IMR-90 (cell line): ENCODE data around the gene SYVN1. TPM values are rescaled to one million over a fixed set of nuclear protein-coding genes. Genes with fewer than 3 reads are reported as not detected.
A peak's percentile ranks its signal among the peaks of the same experiment; 100 is the strongest.

ENCODE experiments used
- ATAC-seq: fragments of 200-7000 bp; cut with Tn5 transposase; 2 replicates; pipeline ENCODE4 v1.9.1; 2020; ENCODE audit warnings: low read depth, mild to moderate bottlenecking, moderate library complexity
- BruUV-seq: library from RNA; stranded (reverse); fragments of 400-500 nt; replicated peaks from 2 replicates; lab custom pipeline; 2021; lab: Mats Ljungman, UMichigan
- CTCF ChIA-PET: fragments of 300-600 bp; formaldehyde crosslinking; extraction: SDS; loops from one replicate; lab custom pipeline; 2021; ENCODE audit warnings: antibody characterized with exemption; lab: Yijun Ruan, JAX
- POLR2A ChIA-PET: fragments of 300-600 bp; sonication (Branson Sonifier 250); formaldehyde crosslinking; loops from one replicate; lab custom pipeline; 2022; ENCODE audit warnings: antibody characterized with exemption; ENCODE audit not compliant: unreplicated experiment; lab: Charles Lee
- DNase-seq: peaks from one replicate; pipeline ENCODE4 v3.0.0; 2013
- H2AFZ ChIP-seq: replicated peaks from 2 replicates; pipeline ENCODE3; 2013; ENCODE audit warnings: low read length, mild to moderate bottlenecking; ENCODE audit not compliant: poor library complexity
- H2AK5ac ChIP-seq: 2 replicates; pipeline ENCODE4 v1.6.1; 2013; ENCODE audit warnings: low read depth, low read length, inconsistent platforms
- H2AK9ac ChIP-seq: replicated peaks from 2 replicates; pipeline ENCODE3; 2013; ENCODE audit warnings: mild to moderate bottlenecking, low read depth, low read length, moderate library complexity; ENCODE audit not compliant: poor library complexity
- H2BK120ac ChIP-seq: 2 replicates; pipeline ENCODE4 v1.6.1; 2013; ENCODE audit warnings: low read depth, low read length, inconsistent platforms
- H2BK15ac ChIP-seq: 3 replicates; pipeline ENCODE4 v1.6.1; 2013; ENCODE audit warnings: low read depth, low read length, inconsistent platforms
- H2BK20ac ChIP-seq: 2 replicates; pipeline ENCODE4 v1.6.1; 2013; ENCODE audit warnings: low read depth, mild to moderate bottlenecking, inconsistent platforms, low read length, moderate library complexity
- H2BK5ac ChIP-seq: 2 replicates; pipeline ENCODE4 v1.6.1; 2013; ENCODE audit warnings: mild to moderate bottlenecking, low read depth, low read length, inconsistent platforms; ENCODE audit not compliant: poor library complexity, severe bottlenecking
- H3K14ac ChIP-seq: replicated peaks from 2 replicates; pipeline ENCODE4 v1.6.1; 2013; ENCODE audit warnings: low read depth, low read length, inconsistent platforms
- H3K18ac ChIP-seq: 2 replicates; pipeline ENCODE4 v1.6.1; 2013; ENCODE audit warnings: low read depth, low read length, control low read depth
- H3K23ac ChIP-seq: 2 replicates; pipeline ENCODE4 v1.6.1; 2013; ENCODE audit warnings: low read depth, low read length, inconsistent platforms
- H3K27ac ChIP-seq: 2 replicates; pipeline ENCODE4 v1.5.1; 2013; ENCODE audit warnings: mild to moderate bottlenecking, control low read depth, low read length; ENCODE audit not compliant: insufficient read depth
- H3K27me3 ChIP-seq: 2 replicates; pipeline ENCODE4 v1.6.1; 2013; ENCODE audit warnings: low read length; ENCODE audit not compliant: control insufficient read depth, insufficient read depth
- H3K36me3 ChIP-seq: 2 replicates; pipeline ENCODE4 v1.6.1; 2013; ENCODE audit warnings: low read length, mixed read lengths; ENCODE audit not compliant: control insufficient read depth, insufficient read depth
- H3K4ac ChIP-seq: 2 replicates; pipeline ENCODE4 v1.6.1; 2013; ENCODE audit warnings: low read depth, low read length, inconsistent platforms
- H3K4me1 ChIP-seq: 2 replicates; pipeline ENCODE4 v1.6.1; 2013; ENCODE audit warnings: low read length, mixed read lengths; ENCODE audit not compliant: control insufficient read depth, insufficient read depth
- H3K4me2 ChIP-seq: 2 replicates; pipeline ENCODE4 v1.6.1; 2013; ENCODE audit warnings: low read depth, mild to moderate bottlenecking, control low read depth, low read length, moderate library complexity
- H3K4me3 ChIP-seq: 2 replicates; pipeline ENCODE4 v1.5.1; 2013; ENCODE audit warnings: low read depth, mild to moderate bottlenecking, control low read depth, low read length, moderate library complexity; ENCODE audit not compliant: insufficient read depth
- H3K56ac ChIP-seq: 2 replicates; pipeline ENCODE4 v1.6.1; 2013; ENCODE audit warnings: low read length, inconsistent platforms; ENCODE audit not compliant: insufficient read depth; ENCODE audit errors: extremely low read depth
- H3K79me1 ChIP-seq, 2 experiments: 2 replicates each; pipeline ENCODE4 v1.6.1; 2013; ENCODE audit warnings: low read length in 2 of 2, inconsistent platforms in 1 of 2, low read depth in 1 of 2
- H3K9ac ChIP-seq: 2 replicates; pipeline ENCODE4 v1.6.1; 2013; ENCODE audit warnings: low read depth, low read length, control low read depth
- H3K9me1 ChIP-seq: 2 replicates; pipeline ENCODE4 v1.6.1; 2013; ENCODE audit warnings: low read length, inconsistent platforms; ENCODE audit not compliant: insufficient read depth
- H3K9me3 ChIP-seq: 2 replicates; pipeline ENCODE4 v1.6.1; 2013; ENCODE audit warnings: low read length; ENCODE audit not compliant: control insufficient read depth, insufficient read depth
- H4K20me1 ChIP-seq: 2 replicates; pipeline ENCODE4 v1.6.1; 2013; ENCODE audit warnings: low read length, inconsistent platforms; ENCODE audit not compliant: insufficient read depth
- H4K5ac ChIP-seq: 2 replicates; pipeline ENCODE4 v1.6.1; 2013; ENCODE audit warnings: mild to moderate bottlenecking, low read depth, low read length, control low read depth
- H4K8ac ChIP-seq, 2 experiments: 2 replicates each; pipeline ENCODE4 v1.6.1; 2013; ENCODE audit warnings: low read depth in 2 of 2, low read length in 2 of 2, control low read depth in 1 of 2, inconsistent platforms in 1 of 2
- H4K91ac ChIP-seq: 2 replicates; pipeline ENCODE4 v1.6.1; 2013; ENCODE audit warnings: low read depth, low read length, inconsistent platforms; ENCODE audit not compliant: insufficient read depth
- BHLHE40 ChIP-seq: fragments of 150-350 bp; IDR thresholded peaks from 2 replicates; pipeline ENCODE4 v1.6.1; 2016; ENCODE audit warnings: mild to moderate bottlenecking, low read depth, low read length
- CEBPB ChIP-seq: IDR thresholded peaks from 2 replicates; pipeline ENCODE4 v1.6.1; 2012; ENCODE audit warnings: low read depth, low read length, improper control_type of control experiment
- CHD1 ChIP-seq: IDR thresholded peaks from 2 replicates; pipeline ENCODE4 v1.6.1; 2012; ENCODE audit warnings: low read depth, low read length, improper control_type of control experiment
- CTCF ChIP-seq: conservative IDR thresholded peaks from 2 replicates; pipeline ENCODE4 v1.5.1; 2012; ENCODE audit warnings: mild to moderate bottlenecking, low read depth, low read length, improper control_type of control experiment
- ELK1 ChIP-seq: fragments of 150-350 bp; IDR thresholded peaks from 2 replicates; pipeline ENCODE4 v1.6.1; 2016; ENCODE audit warnings: low read depth, mild to moderate bottlenecking, low read length, moderate library complexity, borderline replicate concordance
- FOS ChIP-seq: fragments of 150-350 bp; IDR thresholded peaks from 2 replicates; pipeline ENCODE4 v1.6.1; 2016; ENCODE audit warnings: low read depth, low read length
- MAFK ChIP-seq: IDR thresholded peaks from 2 replicates; pipeline ENCODE4 v1.6.1; 2012; ENCODE audit warnings: low read depth, low read length, improper control_type of control experiment
- MAZ ChIP-seq: IDR thresholded peaks from 2 replicates; pipeline ENCODE4 v1.6.1; 2012; ENCODE audit warnings: low read depth, mild to moderate bottlenecking, low read length, improper control_type of control experiment, moderate library complexity, borderline replicate concordance
- MXI1 ChIP-seq: IDR thresholded peaks from 2 replicates; pipeline ENCODE4 v1.6.1; 2012; ENCODE audit warnings: low read depth, mild to moderate bottlenecking, low read length, moderate library complexity, borderline replicate concordance
- NFE2L2 ChIP-seq: fragments of 150-350 bp; IDR thresholded peaks from 2 replicates; pipeline ENCODE4 v1.6.1; 2016; ENCODE audit warnings: low read depth, mild to moderate bottlenecking, low read length
- POLR2A ChIP-seq: IDR thresholded peaks from 2 replicates; pipeline ENCODE4 v1.6.1; 2012; ENCODE audit warnings: mild to moderate bottlenecking, low read depth, low read length
- RCOR1 ChIP-seq: IDR thresholded peaks from 2 replicates; pipeline ENCODE4 v1.6.1; 2012; ENCODE audit warnings: mild to moderate bottlenecking, low read length, improper control_type of control experiment; ENCODE audit not compliant: insufficient replicate concordance
- RFX5 ChIP-seq: IDR thresholded peaks from 2 replicates; pipeline ENCODE4 v1.8.0; 2012; ENCODE audit warnings: low read depth, mild to moderate bottlenecking, low read length, moderate library complexity
- SMC3 ChIP-seq: fragments of 150-350 bp; IDR thresholded peaks from 2 replicates; pipeline ENCODE4 v1.6.1; 2016; ENCODE audit warnings: low read depth, mild to moderate bottlenecking, antibody characterized with exemption, low read length, moderate library complexity
- USF2 ChIP-seq: fragments of 150-350 bp; IDR thresholded peaks from 2 replicates; pipeline ENCODE4 v1.6.1; 2017; ENCODE audit warnings: mild to moderate bottlenecking, antibody characterized with exemption, low read length, low read depth
- WGBS, 2 experiments: methylation state at CpG; one replicate each; pipeline versions ENCODE4 v1.1.5 to v1.1.7; 2013; ENCODE audit warnings: missing lambda C conversion rate in 2 of 2; ENCODE audit not compliant: insufficient read length in 1 of 2; ENCODE audit errors: extremely low coverage in 2 of 2; 5-methylcytosine and 5-hydroxymethylcytosine counted together
- dilution Hi-C: fragments of 300-500 bp; cut with HindIII; formaldehyde crosslinking; loops from one replicate; pipeline ENCODE4 v1.14.3; 2018; ENCODE audit warnings: low sequenced_read_pairs; ENCODE audit not compliant: unreplicated experiment
- in situ Hi-C: fragments of 300-500 bp; cut with MboI; formaldehyde crosslinking; loops from 3 replicates; pipeline ENCODE4 v1.14.3; 2019; ENCODE audit warnings: low sequenced_read_pairs, inconsistent platforms, mixed read lengths
- intact Hi-C: fragments of 100-400 bp; cut with micrococcal nuclease; formaldehyde crosslinking; loops from 2 replicates; pipeline ENCODE4 v1.10.0; 2022
- polyA plus RNA-seq, 3 experiments: library from polyadenylated mRNA; depleted of rRNA; stranded (reverse); fragments of >200 nt; gene quantifications; 2 replicates each; pipeline ENCODE4 v1.2.3, GENCODE V29; 2012; ENCODE audit warnings: low replicate concordance in 1 of 3
- total RNA-seq: library from RNA; depleted of rRNA; stranded (reverse); fragments of >200 nt; gene quantifications from 2 replicates; pipeline ENCODE4 v1.2.3, GENCODE V29; 2012

SYVN1 gene
- total and polyA plus RNA-seq, 2 of the 4 experiments (the other 2 are of a cell fraction), result 9.5 to 52.9 TPM

GRCh38 chr11:65148657-65149056 lies 14.3 kb upstream of the SYVN1 start:
- H2AK9ac ChIP-seq, result no peak overlapping the region
- H4K8ac ChIP-seq, result no peak overlapping the region
- no peak for TF ChIP-seq MAZ
- no peak for TF ChIP-seq NFE2L2
- no peak for TF ChIP-seq MXI1
- no peak for TF ChIP-seq RCOR1
- no peak for TF ChIP-seq SMC3
- TF ChIP-seq ELK1, result no peak
- TF ChIP-seq CEBPB, result no peak
- no peak for TF ChIP-seq MAFK
- no peak for TF ChIP-seq CHD1
- no peak for TF ChIP-seq BHLHE40
- no peak for TF ChIP-seq FOS
- TF ChIP-seq CTCF, result no peak
- TF ChIP-seq USF2, result no peak
- no peak for TF ChIP-seq RFX5
- no peak for TF ChIP-seq POLR2A
- no CpG with 5 or more reads among the region's 5 CpGs for WGBS, 2 experiments
- peak overlapping the region; percentile 51 for H2AFZ ChIP-seq
- no peaks in the 10 kb centered on the region for H3K79me1 ChIP-seq
- no peaks in the 10 kb centered on the region for H3K36me3 ChIP-seq
- ATAC-seq (no peak), DNase-seq (no peak)
- peaks cover 12% of the 10 kb centered on the region for H3K27me3 ChIP-seq
- H2BK120ac ChIP-seq, result no peak overlapping the region
- H3K4ac ChIP-seq, result no peak overlapping the region
- no peak overlapping the region for H3K56ac ChIP-seq
- no peak overlapping the region for H3K18ac ChIP-seq
- H4K5ac ChIP-seq, result no peak overlapping the region
- H4K91ac ChIP-seq, result no peak overlapping the region
- no peak overlapping the region for H2BK5ac ChIP-seq
- no peak overlapping the region for H3K4me3 ChIP-seq
- CTCF ChIA-PET, result no interaction called here
- no peaks in the 10 kb centered on the region for H3K9me1 ChIP-seq
- POLR2A ChIA-PET, result no interaction called here
- no peak overlapping the region for H3K14ac ChIP-seq
- H3K9me3 ChIP-seq, result peaks cover 3% of the 10 kb centered on the region; the same call in 1 of the 2 replicates
- peaks cover 2% of the 10 kb centered on the region for H3K4me1 ChIP-seq
- no peak overlapping the region for H3K27ac ChIP-seq
- in situ Hi-C loops (no loop called here), dilution Hi-C loops (no loop called here), intact Hi-C loops (no loop called here)
- H3K23ac ChIP-seq, result no peak overlapping the region
- no peak overlapping the region for H2BK15ac ChIP-seq
- H3K9ac ChIP-seq, result no peak overlapping the region
- H2BK20ac ChIP-seq, result no peak overlapping the region
- no peak overlapping the region for H3K4me2 ChIP-seq
- H4K20me1 ChIP-seq, result no peaks in the 10 kb centered on the region
- no peak overlapping the region for H2AK5ac ChIP-seq
- BruUV-seq, result no TSS peak
